Mucosa of descending colon (tissue), 3 donors: Measurements from ENCODE around the gene P3R3URF. TPM values are rescaled to one million over a fixed set of nuclear protein-coding genes. Genes with fewer than 3 reads are reported as not detected.

ENCODE experiments used
- ATAC-seq: fragments of 200-7000 bp; cut with Tn5 transposase; one replicate; pipeline ENCODE4 v1.9.1; 2020; ENCODE audit warnings: mild to moderate bottlenecking, moderate library complexity
- DNase-seq, 3 donors: peaks; one replicate each; pipeline ENCODE4 v3.0.0-alpha.2; 2020
- H3K36me3 ChIP-seq: fragments of 200-600 bp; one replicate; pipeline ENCODE4 v1.8.0; 2021; ENCODE audit warnings: low read depth, mild to moderate bottlenecking
- H3K4me1 ChIP-seq: fragments of 200-600 bp; one replicate; pipeline ENCODE4 v1.8.0; 2021; ENCODE audit warnings: low read depth, mild to moderate bottlenecking
- H3K4me3 ChIP-seq: fragments of 200-600 bp; one replicate; pipeline ENCODE4 v1.8.0; 2021; ENCODE audit warnings: mild to moderate bottlenecking
- H3K9me3 ChIP-seq: fragments of 200-600 bp; one replicate; pipeline ENCODE4 v1.8.0; 2021; ENCODE audit warnings: mild to moderate bottlenecking
- intact Hi-C, 2 donors: fragments of 100-400 bp; cut with DNase I in 1 of 2; cut with micrococcal nuclease in 1 of 2; formaldehyde crosslinking; loops; one replicate each; pipeline versions ENCODE4 v1.11.0 to v1.11.1; 2022; cut with DNase I, micrococcal nuclease
- total RNA-seq, 3 donors: library from RNA; stranded (reverse); fragmentation: NEBNext Ultra II Directional in 2 of 3; extraction: Animal tissue kit (Norgen Biotek cat#: 25700) in 2 of 3; gene quantifications; one replicate each; pipeline versions ENCODE4 v1.2.1 to v1.2.4, GENCODE V29; 2021 to 2023
- TF ChIP-seq, protein P1 (sequence below): fragments of 200-600 bp; IDR thresholded peaks from one replicate; pipeline ENCODE4 v1.8.0; 2022; ENCODE audit warnings: antibody characterized with exemption, mild to moderate bottlenecking
- donor health status: DM: no; HTN: no; CAD: no; lungs with moderate emphysema.
- donor health status: DM: no; HTN: no; CAD: no.
- donor health status: DM: no; HTN: yes; CAD: no.

The P3R3URF gene
- total RNA-seq, 3 donors from 2014 or later, result not detected

DNA sequence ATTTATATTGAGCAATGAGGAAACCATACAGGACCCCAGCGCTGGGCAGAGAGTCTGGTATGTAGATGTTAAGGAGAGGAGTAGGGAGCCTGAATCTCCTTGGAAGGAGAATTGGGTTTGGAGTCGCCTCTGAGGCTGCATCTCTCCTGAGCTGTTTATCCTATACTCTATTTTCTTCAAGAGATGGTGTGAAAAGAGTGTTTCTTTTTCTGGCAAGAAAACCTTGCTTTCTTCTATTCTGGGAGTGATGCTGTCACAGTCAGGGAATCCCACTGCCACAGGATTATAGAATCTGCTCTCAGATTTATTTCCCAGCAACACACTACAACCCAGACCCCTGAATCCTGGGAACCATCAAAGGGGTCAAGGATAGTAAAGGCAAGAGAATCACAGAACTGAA, 30.1 kb upstream of the P3R3URF start:
- TF ChIP-seq, protein P1, sequence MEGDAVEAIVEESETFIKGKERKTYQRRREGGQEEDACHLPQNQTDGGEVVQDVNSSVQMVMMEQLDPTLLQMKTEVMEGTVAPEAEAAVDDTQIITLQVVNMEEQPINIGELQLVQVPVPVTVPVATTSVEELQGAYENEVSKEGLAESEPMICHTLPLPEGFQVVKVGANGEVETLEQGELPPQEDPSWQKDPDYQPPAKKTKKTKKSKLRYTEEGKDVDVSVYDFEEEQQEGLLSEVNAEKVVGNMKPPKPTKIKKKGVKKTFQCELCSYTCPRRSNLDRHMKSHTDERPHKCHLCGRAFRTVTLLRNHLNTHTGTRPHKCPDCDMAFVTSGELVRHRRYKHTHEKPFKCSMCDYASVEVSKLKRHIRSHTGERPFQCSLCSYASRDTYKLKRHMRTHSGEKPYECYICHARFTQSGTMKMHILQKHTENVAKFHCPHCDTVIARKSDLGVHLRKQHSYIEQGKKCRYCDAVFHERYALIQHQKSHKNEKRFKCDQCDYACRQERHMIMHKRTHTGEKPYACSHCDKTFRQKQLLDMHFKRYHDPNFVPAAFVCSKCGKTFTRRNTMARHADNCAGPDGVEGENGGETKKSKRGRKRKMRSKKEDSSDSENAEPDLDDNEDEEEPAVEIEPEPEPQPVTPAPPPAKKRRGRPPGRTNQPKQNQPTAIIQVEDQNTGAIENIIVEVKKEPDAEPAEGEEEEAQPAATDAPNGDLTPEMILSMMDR, result no peak
- intact Hi-C loops, result no loop called here
- DNase-seq (no peak), ATAC-seq (no peak)
- no peak overlapping the region for H3K4me3 ChIP-seq
- H3K4me1 ChIP-seq, result peaks cover 4% of the 10 kb centered on the region
- no peaks in the 10 kb centered on the region for H3K36me3 ChIP-seq
- H3K9me3 ChIP-seq, result no peaks in the 10 kb centered on the region

GRCh38 chr1:46205791-46206190, 29.5 kb upstream of the P3R3URF start:
- intact Hi-C loops, result no loop called here
- ATAC-seq (peak; percentile 16), DNase-seq (no peak)
- peaks cover 4% of the 10 kb centered on the region for H3K4me1 ChIP-seq
- TF ChIP-seq, protein P1, result no peak
- no peaks in the 10 kb centered on the region for H3K9me3 ChIP-seq
- H3K4me3 ChIP-seq, result no peak overlapping the region
- no peaks in the 10 kb centered on the region for H3K36me3 ChIP-seq

- Histone ChIP-seq H3K36me3 (no peaks in the 10 kb centered on the region), H3K4me3 (no peak overlapping the region), H3K4me1 (peaks cover 4% of the 10 kb centered on the region), H3K9me3 (no peaks in the 10 kb centered on the region)
- intact Hi-C loops, result no loop called here
- ATAC-seq, result no peak
- TF ChIP-seq, protein P1, result no peak
- DNase-seq, result no peak
Measured at GRCh38 chr1:46205141-46205540, 28.9 kb upstream of the P3R3URF start.

DNA sequence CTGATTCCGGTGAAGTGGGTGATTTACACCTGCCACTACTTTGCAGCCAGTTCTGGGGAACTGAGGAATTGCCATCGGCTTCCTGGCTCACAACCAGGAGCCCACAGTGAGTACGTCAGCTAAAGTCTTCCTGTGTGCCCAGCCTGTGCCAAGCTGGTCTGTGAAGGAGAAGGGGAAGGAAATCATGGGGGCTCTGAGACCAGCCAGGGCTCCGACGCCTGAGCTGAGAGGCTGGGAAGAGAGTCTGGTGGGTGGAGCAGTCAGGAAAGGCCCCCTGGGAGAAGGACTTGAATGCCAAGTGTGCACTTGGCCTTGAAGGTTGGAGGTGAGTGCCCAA, 28.1 kb upstream of the P3R3URF start:
- intact Hi-C loops, result no loop called here
- no peak for DNase-seq
- TF ChIP-seq, protein P1, result no peak
- Histone ChIP-seq H3K36me3 (no peaks in the 10 kb centered on the region), H3K4me3 (no peak overlapping the region), H3K4me1 (peaks cover 4% of the 10 kb centered on the region), H3K9me3 (no peaks in the 10 kb centered on the region)
- ATAC-seq, result no peak

GRCh38 chr1:46203738-46204405, 27.6 kb upstream of the P3R3URF start:
- Histone ChIP-seq H3K4me1 (peaks cover 9% of the 10 kb centered on the region), H3K36me3 (no peaks in the 10 kb centered on the region), H3K9me3 (no peaks in the 10 kb centered on the region), H3K4me3 (no peak overlapping the region)
- intact Hi-C loops, result no loop called here
- TF ChIP-seq, protein P1, result no peak
- DNase-seq (no peak), ATAC-seq (no peak)
